ENCODE results near the gene CELA3B.
A peak's percentile ranks its signal among the peaks of the same experiment; 100 is the strongest.
"Not testable (repeated sequence)": the region's sequence is repeated elsewhere in the genome, so short reads cannot be mapped to it uniquely, and the experiment has no call there.

Gene CELA3B

DNA sequence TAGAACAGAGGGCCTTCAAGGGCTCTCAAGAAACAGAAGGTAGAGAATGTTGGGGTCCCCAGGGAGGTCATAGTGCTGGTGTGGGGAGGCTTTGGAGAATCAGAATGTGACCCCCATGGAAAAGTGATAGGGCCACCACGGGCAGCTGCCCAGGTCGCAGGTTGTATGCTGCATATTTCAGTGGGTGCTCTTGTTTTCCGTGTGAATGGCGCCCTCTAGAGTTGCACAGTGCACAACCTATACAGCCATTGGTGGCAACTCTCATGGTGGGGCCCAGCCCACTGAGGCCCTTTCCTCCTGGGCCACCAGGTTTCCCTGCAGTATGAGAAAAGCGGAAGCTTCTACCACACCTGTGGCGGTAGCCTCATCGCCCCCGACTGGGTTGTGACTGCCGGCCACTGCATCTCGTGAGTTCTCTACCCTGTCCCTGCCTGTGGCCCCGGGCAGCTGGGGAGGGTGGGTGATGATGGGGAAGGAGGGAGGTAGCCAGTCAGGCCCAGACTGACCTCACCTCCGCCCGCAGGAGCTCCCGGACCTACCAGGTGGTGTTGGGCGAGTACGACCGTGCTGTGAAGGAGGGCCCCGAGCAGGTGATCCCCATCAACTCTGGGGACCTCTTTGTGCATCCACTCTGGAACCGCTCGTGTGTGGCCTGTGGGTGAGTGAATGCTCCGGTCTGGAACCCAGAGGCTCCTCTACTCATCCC, 3.8 kb downstream of the CELA3B start:
- DNase-seq, result not testable (repeated sequence)

DNA sequence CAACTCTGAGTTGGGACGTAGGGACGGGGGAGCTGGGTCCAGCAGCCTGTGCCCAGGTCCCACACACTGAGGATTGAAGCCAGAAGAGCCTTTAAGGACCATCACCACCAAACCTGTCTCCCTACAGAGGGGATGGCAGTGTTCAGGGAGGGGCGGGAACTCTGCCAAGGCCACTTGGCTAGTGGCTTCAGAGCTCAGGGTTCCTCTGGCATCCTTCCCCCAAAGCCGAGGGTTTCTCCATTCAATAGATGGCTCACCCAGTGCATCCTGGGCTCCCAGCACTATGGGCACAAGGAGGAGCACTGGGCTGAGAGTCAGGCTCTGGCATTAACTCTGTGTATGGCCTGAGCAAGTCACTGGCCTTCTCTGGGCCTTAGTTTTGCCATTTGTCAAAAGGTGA, 4.4 kb downstream of the CELA3B start:
- not testable (repeated sequence) for DNase-seq

DNA sequence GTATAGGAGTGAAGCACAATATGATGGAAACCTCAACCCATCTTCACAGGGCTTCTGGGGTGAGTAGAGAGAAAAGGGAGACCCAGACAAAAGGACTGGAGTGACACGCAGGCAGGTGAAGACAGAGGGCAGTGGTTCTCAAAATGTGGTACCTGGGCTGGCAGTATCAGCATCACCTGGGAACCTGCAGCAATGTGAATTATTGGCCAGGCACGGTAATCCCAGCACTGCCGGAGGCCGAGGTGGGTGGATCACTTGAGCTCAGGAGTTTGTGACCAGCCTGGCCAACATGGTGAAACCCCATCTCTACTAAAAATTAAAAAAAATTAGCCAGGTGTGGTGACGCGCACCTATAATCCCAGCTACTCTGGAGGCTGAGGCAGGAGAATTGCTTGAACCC, 5.3 kb downstream of the CELA3B start:
- not testable (repeated sequence) for DNase-seq

DNA sequence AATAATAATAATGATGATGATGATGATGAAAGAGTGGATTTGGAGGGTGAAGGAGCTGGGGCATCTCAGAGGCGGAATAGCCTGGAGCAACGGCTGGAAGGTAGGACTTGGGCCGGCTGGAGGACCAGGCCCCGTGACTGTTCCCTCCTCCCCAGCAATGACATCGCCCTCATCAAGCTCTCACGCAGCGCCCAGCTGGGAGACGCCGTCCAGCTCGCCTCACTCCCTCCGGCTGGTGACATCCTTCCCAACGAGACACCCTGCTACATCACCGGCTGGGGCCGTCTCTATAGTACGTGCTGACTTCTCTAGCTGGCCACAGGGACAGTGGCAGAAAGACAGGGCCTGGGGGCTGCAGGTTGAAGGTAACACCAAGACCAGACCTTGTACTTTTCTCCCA, 6.7 kb downstream of the CELA3B start:
- not testable (repeated sequence) for DNase-seq

DNA sequence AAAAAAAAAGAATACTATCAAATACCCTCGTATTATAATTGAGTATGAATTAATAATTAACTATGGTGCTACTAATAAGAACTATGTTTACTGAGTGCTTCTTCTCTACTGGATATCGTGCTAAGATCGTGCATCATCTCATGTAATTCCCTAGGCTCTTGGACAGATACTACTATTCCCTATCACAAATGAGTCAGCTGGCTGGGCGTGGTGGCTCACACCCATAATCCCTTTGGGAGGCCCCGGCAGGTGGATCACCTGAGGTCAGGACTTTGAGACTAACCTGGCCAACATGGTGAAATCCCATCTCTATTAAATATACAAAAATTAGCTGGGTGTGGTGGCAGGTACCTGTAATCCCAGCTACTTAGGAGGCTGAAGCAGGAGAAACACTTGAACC, 9.1 kb downstream of the CELA3B start:
- DNase-seq, result not testable (repeated sequence)

DNA sequence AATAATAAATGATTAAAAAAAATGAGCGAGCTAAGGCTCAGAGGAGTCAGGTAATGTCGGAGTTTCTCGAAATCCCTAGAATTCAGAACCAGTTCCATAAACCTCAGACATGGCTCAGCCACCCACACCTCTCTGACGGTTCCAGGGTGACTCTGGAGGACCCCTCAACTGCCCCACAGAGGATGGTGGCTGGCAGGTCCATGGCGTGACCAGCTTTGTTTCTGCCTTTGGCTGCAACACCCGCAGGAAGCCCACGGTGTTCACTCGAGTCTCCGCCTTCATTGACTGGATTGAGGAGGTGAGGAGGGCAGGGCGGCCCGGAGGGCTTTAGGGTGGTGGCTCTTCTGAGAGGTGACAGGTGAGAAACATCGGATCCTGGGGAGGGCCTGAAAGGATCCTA, 9.6 kb downstream of the CELA3B start:
- not testable (repeated sequence) for DNase-seq

DNA sequence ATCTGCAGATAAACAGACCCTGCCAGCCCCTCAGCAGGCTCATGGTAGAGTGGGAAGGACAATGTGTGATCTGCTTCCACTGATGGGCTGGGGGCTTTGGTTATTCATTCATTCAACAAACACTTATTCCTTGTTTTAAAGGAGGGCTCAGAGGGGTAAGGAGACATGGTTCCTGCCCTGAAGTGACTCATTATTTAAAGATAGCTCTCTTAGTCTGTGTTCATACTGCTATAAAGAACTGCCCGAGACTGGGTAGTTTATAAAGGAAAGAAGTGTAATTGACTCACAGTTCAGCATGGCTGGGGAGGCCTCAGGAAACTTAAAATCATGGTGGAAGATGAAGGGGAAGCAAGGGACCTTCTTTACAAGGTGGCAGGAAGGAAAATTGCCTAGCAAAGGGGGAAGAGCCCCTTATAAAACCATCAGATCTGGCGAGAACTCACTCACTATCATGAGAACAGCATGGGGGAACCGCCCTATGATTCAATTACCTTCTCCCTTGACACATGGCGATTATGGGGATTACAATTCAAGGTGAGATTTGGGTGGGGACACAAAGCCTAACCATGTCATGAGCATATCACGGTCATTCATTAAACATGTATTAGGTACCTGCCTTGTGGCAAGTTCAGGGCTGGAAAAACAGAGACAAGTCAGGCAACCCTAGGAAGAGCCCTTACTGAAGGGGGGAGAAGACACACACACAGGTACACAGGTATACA, 13.0 kb downstream of the CELA3B start:
- not testable (repeated sequence) for DNase-seq

DNA sequence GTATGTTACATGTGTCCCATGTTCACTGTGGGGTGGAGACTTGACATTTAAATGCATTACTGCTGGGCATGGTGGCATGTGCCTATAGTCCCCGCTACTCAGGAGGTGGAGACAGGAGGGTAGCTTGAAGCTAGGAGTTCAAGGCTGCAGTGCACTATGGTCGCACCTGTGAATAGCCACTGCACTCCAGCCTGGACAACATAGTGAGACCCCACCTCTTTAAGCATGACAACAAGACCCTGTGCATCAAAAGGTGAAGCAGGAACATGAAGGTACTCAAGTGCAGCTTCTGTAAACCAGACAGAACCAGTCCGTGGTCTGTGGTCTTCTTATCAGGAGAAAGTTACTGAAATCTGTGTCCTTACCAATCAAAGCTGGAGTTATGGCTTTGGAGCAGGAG, 15.4 kb downstream of the CELA3B start:
- DNase-seq, result not testable (repeated sequence)

DNA sequence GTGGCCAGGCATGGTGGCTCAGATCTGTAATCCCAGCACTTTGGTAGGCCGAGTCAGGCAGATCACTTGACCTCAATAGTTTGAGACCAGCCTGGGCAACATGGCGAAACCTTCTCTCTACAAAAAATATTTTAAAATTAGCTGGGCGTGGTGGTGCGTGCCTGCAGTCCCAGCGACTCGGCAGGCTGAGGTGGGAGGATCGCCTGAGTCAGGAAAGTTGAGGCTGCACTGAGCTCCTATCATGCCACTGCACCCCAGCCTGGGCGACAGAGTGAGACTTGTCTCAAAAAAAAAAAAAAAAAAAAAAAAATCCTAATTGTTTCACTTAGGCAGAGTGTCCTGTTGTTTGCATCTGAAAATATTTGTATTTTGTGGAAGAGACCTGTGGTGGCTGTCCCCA, 17.9 kb downstream of the CELA3B start:
- DNase-seq, result not testable (repeated sequence)

DNA sequence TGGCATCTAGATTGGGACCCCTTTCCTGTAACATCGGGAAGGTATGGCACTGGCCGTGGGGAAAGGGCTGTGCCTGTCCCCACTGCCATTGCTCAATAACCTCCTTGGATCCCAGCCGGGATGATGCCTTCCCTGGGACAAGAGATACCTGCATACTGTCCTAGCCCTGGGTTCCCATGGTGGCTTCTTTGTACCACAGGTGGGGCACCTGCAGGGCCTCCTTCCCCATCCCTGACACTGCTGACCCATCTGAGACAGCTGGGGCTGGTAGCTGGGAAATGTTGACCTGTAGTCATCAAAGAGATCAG, 19.8 kb downstream of the CELA3B start:
- not testable (repeated sequence) for DNase-seq

DNA sequence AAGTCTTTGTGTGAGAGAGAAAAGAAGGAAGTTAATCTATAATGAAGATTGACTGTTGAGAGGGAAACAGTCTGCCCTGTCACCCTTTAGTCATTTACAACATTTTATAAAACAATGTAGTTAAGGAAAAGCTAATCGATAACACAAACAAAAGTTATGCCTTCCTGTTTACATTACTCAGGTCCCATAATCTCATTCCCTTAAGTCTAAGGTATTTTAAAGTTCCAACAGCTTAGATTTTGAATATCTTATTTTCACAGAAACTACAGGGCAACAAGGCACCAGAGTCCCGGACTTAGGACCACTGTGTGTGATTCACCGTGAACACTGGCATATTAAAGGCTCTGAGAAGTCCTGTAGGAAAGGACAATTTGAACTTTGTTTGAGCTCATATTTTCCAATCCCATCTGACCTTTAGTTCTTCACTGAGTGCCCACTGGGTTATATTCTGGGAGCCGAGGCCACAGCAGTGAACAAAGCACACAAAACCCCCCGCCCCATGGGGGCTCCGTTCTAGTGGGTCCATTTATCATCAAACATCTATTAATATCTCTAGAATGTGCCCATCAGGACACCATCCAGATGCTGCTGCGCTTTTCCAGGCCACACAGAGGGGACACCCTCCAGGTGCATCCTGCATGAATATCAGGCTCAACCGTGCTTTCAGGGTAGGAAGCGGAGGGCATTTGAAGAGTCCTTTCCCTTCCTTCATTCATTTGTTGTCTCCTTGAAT, 21.2 kb downstream of the CELA3B start:
- DNase-seq, result not testable (repeated sequence)

DNA sequence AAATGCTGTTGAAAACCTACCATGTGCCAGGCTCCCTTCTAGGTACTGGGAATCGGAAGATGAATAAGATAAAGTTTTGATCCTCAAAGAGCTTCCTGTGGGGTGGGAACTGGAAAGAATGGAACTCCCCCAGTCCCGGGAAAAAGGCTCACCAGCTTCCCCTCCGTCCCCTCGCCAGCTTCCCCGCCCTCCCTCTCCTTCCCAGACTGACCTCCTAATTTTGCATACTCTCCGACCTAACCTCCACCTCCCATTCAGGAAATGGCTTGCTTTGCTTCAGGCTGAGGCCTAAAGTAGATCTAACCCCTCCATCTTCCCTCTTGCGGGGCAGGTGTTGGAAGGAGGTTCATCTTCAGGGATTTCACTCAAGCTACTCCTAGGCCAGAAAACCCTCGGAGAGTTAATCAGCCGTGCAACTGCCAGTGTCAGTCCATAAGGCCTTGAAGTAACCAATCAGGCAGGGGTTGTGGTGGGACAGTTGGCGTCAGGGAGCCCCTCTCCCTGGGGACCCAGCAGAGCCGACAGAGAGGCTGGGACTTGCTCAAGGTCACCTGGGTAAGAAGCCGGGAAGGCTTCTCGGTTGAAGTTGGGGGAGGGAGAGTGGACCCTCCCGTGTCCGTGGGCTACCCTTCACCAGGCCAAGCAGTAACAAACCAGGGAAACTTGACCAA, 21.9 kb downstream of the CELA3B start:
- not testable (repeated sequence) for DNase-seq

DNA sequence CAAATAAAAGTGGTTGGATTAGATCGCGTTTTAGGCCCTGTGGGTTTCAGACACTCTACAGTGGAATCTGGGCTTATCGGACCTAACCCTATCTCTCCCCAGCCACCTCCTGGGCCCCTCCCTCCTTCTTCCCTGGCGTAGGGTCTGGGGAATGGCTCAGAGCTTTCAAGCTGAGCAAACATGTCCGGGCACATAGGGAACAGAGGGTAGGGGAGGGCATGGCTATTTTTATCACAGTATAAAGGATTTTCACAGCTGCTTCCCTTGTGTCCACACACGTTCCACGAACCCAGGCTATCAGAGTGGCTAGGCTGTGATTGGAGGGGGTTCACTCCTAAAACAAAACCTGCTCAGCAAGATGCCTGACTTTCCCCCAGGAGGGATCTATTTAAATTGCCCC, 22.8 kb downstream of the CELA3B start:
- not testable (repeated sequence) for DNase-seq

DNA sequence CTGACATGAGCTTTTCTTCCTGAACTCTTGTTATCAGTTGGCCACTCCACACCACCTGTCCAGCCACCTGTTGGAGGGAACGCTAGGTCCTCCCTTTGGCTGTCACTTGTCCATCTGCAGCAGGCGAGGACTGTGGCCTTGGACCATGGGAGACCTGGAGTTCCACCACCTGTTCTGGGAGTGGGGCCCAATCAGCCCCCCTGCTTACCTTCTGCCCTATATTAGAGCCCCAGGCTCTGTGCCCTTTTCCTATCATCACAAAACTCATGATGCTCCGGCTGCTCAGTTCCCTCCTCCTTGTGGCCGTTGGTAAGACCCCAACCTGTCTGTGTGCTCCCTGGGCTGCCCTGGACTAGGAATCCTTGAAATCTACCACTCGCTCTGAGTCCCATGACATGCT, 24.6 kb downstream of the CELA3B start, which contains the start of gene CELA3A:
Gene CELA3A (plus strand): TSS at position 249 of the 400 bp plus-strand sequence. CDS start 18 bp downstream, at position 267.
- no peak for DNase-seq

DNA sequence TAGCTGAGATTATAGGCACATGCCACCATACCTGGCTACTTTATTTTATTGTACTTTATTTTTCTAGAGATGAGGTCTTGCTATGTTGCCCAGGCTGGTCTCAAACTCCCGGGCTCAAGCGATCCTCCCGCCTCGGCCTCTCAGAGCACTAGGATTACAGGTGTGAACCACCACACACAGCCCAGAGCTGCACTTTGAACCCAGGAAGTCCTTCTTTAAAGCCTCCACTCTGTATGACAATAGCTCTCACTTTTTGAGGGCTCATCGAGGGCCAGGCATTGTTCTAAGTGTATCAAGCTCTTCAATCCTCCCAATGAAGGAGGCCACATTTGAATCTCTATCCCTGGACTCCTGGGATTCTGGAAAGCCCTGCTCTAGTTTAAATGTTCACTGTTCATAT, 25.6 kb downstream of the CELA3B start:
- DNase-seq, result not testable (repeated sequence)

DNA sequence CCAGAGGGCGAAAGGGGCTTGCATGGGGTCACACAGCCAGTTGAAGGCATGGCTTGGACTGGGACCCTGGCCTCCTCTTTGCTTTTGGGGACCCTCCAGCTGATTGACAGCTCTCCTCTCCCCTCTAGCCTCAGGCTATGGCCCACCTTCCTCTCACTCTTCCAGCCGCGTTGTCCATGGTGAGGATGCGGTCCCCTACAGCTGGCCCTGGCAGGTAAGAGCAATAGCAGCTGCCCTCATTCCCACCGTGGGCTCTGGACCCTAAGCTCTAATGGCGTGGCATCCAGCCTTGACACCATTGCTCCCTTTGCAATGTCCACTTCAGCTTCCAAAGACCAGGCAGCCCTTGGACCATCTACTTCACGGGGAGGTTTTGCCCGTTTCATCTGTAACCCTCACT, 26.1 kb downstream of the CELA3B start:
- not testable (repeated sequence) for DNase-seq

DNA sequence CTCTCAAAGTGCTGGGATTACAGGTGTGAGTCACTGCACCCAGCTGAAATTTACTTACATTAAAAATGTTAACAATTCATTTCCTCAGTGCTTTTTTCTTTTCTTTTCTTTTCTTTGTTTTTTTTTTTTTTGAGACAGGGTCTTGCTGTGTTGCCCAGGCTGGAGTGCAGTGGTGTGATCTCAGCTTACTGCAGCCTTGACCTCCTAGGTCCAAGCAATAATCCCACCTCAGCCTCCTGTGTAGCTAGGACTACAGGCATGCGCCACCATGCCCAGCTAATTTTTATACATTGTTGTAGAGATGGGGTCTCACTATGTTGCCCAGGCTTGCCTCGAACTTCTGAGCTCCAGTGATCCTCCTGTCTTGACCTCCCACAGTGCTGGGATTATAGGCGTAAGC, 27.1 kb downstream of the CELA3B start:
- DNase-seq, result not testable (repeated sequence)

DNA sequence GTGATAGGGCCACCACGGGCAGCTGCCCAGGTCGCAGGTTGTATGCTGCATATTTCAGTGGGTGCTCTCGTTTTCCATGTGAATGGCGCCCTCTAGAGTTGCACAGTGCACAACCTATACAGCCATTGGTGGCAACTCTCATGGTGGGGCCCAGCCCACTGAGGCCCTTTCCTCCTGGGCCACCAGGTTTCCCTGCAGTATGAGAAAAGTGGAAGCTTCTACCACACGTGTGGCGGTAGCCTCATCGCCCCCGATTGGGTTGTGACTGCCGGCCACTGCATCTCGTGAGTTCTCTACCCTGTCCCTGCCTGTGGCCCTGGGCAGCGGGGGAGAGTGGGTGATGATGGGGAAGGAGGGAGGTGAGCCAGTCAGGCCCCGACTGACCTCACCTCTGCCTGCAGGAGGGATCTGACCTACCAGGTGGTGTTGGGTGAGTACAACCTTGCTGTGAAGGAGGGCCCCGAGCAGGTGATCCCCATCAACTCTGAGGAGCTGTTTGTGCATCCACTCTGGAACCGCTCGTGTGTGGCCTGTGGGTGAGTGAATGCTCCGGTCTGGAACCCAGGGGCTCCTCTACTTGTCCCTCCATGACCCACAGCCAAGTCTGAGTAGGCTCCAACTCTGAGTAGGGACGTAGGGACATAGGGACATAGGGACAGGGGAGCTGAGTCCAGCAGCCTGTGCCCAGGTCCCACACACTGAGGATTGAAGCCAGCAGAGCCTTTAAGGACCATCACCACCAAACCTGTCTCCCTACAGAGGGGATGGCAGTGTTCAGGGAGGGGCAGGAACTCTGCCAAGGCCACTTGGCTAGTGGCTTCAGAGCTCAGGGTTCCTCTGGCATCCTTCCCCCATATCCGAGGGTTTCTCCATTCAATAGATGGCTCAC, 28.7 kb downstream of the CELA3B start:
- peak; percentile 20 to 38 for DNase-seq

DNA sequence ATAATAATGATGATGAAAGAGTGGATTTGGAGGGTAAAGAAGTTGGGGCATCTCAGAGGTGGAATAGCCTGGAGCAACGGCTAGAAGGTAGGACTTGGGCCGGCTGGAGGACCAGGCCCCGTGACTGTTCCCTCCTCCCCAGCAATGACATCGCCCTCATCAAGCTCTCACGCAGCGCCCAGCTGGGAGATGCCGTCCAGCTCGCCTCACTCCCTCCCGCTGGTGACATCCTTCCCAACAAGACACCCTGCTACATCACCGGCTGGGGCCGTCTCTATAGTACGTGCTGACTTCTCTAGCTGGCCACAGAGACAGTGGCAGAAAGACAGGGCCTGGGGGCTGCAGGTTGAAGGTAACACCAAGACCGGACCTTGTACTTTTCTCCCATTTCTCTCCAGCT, 29.9 kb downstream of the CELA3B start:
- not testable (repeated sequence) for DNase-seq

DNA sequence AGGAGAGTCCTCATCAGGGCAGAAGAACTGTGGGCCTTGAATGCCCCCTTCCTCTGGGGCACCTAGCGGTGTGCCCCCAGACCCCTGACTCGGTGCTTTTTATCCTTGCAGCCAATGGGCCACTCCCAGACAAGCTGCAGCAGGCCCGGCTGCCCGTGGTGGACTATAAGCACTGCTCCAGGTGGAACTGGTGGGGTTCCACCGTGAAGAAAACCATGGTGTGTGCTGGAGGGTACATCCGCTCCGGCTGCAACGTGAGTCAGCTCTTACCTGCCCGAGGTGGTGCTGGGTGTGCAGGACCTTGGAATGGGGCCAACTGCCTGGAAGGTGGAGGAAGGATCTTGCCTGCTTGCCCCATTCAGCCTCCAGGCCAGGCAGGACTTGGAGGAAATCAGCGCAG, 30.4 kb downstream of the CELA3B start:
- DNase-seq, result not testable (repeated sequence)

DNA sequence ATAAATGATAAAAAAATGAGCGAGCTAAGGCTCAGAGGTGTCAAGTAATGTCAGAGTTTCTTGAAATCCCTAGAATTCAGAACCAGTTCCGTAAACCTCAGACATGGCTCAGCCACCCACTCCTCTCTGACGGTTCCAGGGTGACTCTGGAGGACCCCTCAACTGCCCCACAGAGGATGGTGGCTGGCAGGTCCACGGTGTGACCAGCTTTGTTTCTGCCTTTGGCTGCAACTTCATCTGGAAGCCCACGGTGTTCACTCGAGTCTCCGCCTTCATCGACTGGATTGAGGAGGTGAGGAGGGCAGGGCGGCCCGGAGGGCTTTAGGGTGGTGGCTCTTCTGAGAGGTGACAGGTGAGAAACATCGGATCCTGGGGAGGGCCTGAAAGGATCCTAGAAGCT, 32.7 kb downstream of the CELA3B start:
- DNase-seq, result not testable (repeated sequence)

DNA sequence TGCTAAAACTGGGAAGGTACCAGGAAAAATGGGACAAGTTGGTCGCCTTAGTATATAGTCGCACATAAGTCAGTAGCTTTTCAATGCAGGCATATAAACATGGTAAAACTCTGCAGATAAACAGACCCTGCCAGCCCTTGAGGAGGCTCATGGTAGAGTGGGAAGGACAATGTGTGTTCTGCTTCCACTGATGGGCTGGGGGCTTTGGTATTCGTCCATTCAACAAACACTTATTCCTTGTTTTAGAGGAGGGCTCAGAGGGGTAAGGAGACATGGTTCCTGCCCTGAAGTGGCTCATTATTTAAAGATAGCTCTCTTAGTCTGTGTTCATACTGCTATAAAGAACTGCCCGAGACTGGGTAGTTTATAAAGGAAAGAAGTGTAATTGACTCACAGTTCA, 35.9 kb downstream of the CELA3B start:
- not testable (repeated sequence) for DNase-seq
